Stimulated activated CD8-positive, alpha-beta memory T cell treated with anti-CD3 and anti-CD28 coated beads, Interleukin-15, amount 100 ng/mL, for 1 hour (primary cell): ENCODE results near the gene COL15A1.

Experiments used
- DNase-seq: peaks from one replicate; pipeline ENCODE4 v3.0.0-alpha.2; 2020; ENCODE audit warnings: low read depth

The COL15A1 gene

DNA sequence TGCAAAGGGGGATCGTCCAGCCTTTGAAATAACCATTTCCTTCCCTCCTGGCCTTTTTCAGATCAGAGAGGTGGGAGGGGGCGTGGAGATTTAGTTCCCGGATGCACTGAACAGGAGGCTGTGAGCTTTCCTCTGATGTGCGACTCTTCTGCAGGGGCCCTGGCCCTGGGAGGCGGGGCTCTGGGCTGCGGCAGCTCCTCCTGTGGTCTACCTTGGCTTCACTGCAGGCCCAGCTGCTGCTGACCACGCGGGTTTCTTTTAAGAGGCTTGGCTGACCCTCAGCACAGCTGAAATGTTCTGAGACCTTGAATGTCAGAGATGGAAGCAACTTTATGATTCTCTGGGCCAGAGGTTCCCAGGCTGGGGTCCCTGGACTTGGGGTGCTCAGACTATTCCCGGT, 27.0 kb upstream of the COL15A1 start:
- no peak for DNase-seq

DNA sequence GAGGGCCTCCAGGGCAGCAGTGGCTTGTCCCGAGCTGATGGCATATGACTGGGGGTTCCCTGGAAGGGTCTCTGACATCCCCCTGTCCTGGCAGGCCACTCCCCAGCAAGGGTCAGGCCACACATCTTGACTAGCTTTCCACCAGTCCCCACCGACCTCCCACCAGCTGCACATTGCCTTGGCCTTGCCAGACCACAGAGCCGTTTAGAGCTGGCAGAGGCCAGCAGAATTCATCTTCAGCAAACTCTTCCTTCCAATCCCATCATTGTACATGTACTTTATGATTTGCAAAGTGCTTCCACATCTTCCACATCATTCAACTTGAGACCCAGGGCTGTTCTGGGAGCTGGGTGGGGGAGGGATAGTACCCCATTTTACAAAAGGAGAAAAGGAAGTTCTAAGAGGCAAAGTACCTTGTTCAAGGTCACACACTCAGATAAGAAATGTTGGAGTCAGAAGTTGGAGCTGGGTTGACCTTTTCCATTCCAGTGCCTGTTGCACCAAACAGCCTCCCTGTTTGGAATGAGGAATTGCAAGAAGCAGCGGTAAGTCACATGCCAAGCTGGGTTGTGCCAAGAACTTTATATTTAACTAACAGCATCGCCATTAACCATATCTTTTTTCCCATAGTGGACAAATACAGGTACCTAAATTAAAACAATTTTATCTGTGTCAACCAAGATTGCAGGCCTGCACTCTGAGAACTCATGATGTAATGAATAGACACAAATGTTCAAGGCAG, 25.8 kb upstream of the COL15A1 start:
- no peak for DNase-seq

DNA sequence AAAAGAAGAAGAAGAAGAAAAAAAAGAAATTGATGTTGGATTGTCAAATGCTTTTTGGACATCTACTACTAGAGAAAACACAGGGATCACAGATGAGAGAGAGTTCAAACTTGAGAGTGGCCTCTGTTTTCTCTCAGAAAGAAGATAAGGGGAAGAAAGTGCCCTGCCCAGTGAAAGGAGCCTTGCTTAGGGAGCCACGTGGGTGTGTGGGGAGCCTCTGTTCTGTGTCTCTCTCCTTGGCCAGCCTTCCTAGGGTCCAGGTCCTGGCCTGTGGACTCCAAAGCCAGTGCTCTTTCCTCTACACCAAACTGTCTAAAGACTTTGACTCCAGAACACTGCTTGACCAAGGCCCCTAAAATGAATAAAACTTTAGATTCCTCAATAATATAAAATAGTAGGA, 22.0 kb upstream of the COL15A1 start:
- DNase-seq = no peak

DNA sequence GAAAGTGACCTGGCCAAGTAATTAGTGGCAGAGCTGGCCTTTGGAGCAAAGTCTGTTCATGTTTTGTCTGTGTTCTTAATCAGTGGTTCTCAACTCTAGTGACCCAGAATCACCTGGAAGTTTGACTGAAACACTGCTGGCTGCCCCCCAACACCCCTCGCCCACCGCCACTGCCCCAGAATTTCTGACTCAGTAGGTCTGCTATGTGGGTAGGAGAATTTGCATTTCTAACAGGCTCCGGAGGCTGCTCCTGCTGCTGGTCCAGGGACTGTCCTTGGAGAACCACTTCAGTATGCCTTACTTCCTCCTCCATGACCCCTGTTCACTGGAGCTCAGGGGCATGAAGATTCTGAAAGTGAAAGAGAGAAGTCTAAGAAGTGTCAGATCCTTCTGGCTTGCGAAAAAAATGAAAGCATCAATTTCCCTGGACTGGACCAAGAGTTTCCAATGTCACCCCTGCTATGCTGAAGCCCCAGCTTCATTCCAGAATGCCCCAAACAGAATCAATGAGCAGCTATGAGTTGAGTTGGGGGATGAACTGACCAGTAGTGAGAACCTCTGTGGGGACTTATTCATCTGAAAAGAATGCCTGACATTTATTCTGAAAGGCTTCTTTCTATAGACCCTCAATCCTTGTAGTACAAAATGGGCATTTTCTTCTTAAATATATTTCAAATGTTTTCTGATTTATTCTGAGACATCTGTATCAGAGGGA, 20.8 kb upstream of the COL15A1 start:
- DNase-seq = no peak

DNA sequence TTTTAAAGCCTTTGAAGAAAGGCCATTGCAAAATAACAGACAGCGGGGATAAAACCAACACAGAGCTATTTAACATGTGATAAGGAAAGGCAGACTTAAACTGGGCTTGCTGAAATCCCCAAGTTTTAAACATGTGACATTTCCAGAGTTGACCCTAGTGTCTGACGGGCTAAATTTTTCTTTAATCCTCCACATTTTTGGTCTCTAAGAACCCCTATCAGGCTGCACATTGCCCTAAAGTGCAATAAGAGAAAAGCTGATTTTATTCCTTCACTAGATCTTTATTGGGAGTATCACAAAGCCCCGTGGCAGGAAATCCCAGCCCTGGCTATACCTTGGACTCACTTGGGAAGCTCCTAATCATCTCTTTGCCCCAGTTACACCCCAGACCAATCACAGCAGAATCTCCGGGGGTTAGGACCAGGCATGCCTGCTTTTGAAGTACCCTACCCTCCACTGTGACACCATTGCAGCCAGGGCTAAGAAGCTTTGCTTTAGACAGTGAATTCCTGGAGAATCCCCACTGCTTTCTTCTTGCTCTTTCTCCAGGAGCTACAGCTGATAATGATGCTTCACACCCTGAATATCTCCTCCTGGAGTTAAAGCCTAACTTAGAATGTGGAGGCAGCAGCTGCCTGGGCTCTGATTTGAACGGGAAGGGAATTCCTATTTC, 20.1 kb upstream of the COL15A1 start:
- no peak for DNase-seq

DNA sequence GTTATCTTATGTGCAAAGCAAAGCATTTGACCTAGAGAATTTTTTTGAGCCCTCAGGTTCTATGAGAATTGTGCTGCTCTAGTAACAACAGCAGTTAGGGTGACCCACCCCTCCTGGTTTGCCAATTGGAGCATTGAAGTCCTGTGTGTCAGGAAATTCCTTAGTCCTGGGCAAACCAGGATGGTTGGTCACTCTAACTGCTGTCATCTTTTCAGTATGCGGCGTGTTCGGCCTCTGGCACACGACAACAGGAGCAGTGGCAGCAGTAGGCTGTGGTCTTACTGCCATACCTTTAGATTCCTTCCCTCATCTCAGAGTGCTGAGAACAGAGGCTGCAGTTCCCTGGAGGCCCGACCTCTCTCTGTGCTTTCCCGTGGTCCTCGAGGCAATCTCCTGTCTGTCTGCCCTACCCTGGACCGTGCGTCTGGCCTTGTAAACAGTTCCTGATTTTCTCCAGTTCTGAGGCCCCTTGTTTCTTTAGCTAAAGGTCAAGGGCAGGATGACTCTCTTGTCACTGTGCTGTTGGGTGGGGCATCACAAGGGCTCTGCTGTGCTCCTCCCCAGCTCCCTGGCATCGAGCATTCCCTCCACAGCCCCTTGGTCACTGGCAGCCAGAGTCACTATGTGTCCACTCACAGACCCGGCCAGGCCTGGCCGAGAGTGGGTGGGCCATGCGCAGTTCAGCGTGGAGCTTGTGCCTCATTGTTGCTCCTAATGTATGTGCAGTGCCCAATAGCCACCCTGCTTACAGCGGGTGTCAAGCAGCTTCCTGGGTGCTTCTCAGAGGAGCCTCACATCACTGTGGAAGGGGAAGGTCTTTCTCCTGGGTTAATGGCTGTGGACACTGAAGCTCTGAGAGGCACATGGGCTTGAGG, 18.5 kb upstream of the COL15A1 start:
- DNase-seq = no peak

DNA sequence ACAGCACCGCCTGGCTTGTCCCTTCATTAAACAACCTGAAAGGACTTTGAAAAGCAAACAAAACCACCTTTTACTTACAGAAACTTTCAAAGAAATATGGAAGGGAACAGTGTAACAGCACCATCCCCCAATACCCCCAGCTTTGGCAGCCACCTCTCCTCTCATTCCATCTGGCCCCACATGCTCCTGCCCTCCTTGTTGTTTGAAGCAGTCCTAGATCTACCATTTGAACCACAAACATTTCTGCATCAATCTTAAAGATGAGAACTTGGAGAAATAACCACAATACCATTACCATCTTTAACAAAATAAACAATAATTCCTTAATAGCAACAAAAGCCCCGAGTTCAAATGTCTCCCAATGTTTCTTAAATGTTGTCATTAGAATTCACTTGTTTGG, 17.8 kb upstream of the COL15A1 start:
- no peak for DNase-seq

DNA sequence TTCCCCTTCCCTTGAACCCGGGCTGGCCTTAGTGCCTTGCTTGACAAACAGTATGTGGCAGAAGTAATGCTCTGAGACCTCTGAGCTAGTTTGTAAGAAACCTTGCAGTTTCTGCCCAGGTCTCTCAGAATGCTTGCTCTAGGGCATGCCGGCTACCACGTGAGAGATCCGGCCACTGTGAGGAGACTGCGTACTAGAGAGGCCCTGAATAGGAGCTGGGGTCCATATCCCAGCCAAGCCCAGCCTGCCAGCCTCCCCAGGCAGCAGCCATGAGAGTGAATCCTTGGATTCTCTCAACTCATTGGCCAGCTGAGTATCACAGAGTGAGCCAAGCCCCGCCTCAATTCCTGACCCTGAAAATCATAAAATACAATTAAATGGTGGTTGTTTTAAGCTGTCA, 16.0 kb upstream of the COL15A1 start:
- no peak for DNase-seq

DNA sequence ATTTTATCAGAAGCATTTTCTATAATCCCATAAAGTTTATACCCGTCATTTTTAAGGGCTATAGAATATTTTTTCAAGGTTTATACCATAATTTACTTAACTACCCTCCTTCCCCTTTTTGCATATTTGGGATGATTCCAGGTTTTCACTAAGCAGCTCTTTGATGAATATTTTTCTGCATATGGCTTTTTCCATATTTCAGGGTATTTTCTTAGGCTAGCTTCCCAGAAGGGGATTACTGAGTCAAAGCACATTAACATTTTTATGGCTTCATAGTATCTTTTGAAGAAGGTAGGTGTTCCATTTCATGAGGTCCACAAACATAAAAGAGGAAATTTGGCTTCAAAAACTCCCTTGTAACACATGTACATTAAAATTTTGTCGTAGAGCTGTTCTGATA, 14.6 kb upstream of the COL15A1 start:
- no peak for DNase-seq

DNA sequence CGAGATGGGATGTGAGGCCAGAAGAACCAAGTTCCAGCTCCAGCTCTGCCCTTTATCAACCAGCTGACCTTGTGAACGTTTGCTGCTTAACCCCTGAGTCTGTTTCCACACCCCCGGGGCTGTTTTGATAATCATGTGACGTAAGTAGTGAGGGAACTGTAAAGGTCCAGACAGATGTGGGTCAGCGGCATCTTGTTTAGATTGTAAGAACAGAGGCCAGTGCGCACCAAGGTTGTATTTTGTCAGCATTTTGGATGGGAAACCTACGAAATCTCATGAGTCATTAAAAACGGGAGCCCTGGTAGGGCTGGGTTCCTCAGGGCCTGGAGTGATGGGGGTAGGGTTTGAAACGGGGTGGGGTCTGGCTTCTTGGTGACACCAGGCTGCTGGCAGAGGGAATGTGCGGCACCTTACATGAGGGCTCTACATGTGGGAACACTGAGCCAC, 13.8 kb upstream of the COL15A1 start:
- DNase-seq = no peak

DNA sequence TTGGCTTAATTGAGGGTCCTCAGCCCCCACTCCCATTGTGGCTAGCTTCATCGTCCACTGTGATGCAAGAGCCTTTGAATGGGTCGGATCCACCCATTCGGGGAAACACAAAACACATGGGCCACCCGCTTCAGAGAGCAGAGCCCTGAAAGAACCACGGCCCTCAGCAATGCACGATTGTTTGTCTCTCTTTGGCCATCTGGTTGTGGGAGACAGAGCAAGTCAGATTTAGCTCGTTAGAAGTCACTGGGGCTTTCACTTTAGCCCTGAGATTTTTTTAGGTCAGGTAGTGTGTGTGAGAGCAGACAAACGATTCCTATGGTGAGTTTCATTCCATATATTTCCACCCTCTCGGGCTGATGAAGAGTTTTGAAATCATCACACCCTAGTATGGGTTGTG, 12.9 kb upstream of the COL15A1 start:
- no peak for DNase-seq

DNA sequence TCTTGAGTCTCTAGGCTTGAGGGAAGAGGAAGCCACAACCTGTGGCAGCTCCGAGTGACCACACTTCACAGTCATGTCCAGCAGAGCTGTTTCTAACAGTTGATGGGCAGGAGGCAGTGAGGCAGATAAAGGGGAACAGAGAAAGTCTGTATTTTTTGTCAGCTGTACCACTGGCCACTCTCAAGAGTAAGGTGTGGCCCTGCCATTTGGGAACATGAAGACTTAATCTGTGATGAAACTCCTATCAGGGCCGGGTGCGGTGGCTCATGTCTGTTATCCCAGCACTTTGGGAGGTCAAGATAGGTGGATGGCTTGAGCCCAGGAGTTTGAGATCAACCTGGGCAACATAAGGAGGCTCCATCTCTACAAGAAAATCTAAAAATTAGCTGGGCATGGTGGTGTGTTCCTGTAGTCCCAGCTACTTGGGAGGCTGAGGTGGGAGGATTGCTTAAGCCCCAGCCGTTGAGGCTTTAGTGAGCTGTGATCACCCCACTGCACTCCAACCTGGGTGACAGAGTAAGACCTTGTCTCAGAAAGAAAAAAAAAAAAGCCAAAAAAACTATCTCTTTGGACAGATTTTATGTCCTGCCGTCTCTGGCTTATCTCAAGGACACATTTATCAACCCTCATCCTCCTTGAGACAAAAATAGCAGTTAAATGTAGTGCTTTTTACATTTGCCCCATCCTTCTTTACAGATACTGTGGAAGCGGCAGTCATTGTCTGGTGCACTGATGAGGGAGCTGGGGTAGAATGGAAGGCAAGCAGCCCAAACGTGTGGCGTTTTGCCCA, 11.9 kb upstream of the COL15A1 start:
- DNase-seq = no peak

DNA sequence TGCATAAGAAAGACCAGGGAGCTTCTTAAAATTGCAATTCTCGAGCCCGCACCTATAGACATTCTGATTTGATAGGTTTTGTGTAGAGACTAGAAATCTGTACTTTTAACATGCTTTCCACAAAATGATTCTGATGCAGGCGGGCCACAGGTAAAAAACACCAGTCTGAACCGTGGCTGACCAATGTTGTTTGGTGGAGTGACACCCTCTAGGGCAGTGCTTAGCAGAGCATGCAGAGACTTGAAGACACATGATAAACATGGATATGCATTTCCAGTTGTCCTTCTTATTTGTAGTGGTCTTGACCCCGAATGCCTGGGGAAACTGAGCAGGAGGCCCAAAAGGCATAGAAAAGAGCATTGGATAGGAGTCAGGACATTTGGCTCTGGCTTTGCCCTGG, 10.5 kb upstream of the COL15A1 start:
- no peak for DNase-seq

DNA sequence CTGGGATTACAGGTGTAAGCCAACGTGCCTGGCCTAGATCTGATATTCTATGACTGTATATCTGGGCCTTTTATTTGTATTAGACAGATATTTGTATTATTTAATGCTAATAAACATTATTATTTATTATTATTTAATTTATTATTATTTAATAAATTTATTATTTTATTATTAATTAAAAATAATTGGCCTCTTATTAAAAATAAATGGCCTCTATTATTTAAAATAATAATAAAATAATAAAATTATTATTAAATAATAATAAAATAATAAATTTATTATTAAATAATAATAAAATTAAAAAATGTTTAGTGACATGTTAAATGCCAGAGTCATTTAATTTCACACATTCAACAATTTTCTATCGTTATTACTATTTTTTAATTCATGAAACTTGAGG, 9.8 kb upstream of the COL15A1 start:
- no peak for DNase-seq

DNA sequence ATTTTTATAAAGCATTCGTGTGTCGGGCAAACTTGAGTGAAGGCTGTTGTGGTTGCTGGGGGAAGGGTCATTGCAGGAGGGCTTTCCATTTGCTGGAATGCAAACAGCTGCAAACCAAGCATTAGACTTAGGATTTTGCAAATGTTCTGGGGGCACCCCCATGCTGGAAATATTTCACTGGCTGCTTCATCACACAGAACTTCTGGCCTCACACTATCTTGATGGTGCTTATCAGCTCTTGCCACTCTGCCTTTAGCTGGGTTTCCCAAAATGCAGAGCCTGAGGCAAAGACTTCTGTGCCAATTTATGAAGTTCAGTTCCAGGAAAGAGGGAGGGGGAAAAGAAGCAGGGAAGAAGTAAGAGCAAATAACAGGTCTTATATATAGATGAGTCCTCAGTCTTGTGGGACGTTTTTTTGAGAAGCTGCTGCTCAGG, 8.6 kb upstream of the COL15A1 start:
- DNase-seq = no peak

DNA sequence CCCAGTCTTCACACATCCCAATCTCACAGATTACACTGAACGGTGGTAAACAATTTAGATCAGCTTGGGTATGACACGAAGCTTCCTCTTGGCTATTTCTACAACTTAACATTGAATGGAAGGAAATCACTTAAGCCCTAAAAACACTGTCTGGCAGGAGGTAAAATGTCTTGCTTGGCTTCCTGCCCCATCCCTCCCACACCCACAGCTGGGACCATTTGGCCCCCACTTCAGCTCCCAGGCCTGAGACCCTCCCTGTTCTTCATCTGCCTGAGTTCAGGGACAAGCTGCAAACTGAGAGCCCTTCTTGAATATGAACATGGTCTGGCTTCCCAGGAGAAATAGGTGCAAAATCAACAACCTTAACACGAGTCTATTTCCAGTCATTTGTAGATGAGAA, 3.4 kb upstream of the COL15A1 start:
- DNase-seq = no peak

DNA sequence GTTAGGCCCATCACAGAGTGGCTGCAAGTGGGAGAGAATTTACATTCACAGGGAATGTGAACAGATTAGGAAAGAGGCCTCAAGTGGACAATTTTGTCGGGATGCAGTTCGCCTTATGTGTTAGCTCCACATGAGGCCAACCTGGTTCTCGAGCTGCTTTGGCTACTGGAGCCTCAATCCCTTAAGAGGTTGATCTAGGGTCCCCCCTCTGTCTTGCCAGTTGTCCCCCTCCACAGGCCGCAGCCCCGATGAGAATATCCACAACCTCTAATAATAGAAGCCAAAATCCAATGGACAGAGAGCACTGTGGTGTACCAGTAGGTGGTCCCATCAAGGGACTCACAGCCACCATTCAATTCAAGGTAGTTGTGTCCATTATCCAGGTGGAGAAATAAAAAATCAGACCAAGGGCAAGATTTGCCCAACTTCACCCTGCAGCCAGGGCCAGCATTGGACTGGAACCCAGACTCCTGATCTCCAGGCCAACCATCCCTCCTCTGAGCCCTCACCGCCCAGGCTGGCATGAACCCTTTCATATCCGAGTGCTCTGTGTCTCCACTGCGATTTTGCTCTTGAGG, 1.7 kb upstream of the COL15A1 start:
- no peak for DNase-seq

DNA sequence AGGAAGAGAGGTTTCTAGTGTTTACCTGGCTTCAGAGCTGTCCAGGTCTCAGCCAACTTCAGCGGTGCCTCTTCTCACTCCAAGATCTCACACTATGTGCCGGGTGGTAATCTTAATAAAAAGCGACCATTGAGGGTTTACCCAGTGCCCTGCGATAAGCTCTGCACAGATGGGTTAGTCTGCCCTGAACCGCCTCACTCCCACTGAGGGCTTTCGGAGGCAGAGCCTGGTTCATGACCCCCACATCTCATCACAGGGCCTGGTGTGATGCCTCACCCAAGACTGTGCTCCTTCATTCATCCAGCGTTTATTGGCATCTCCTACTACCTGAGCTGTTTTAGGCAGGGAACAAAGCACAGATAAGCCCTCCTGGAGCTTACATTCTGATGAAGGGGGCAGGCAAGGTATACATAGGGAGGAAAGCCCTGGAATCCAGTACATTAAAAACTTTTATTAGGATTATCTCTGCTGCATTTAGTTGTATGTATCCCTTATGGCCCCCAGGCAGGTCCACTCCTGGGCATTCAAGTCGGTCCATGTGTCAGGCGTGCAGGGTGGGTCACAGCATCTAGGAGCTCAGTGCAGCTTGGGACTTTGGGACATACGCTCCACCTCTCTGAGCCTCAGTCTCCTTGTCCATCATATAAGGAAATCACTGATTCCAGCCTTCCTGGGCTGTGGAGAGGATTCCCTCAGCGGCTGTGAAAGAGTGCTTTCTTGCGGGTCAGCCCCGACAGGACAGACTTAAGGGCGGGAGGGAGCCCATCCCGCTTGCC, 613 bp upstream of the COL15A1 start:
- DNase-seq = no peak

DNA sequence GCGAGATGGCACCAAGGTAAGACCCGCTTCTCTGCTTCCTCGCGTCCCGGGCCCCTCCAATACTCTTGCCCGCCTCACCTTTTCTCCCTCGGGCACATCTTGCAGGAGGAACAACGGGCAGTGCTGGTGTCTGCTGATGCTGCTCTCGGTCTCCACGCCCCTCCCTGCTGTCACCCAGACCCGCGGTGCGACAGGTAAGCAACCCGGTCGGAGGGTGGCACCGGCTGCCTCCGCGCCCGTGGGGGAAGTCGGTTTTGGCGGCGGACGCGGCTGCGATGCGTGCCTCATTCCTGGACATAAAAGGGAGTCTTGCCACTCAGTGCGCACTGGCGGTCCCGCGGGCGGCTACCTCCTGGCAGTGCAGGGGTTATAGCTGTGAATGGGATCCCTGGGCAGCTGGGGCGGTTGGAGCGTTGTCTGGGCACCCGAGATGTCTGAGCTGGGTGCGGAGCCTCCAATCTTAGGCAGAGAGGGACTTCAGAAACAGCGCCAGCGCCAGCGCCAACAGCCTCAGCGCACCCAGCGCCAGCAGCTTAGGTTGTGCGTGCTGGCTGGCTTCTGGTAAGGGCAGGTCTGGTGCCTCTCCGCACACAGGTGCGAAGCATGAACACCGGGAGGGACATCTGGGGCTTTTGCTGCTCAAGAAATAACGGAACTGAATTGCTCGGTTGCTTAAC, 488 bp downstream of the COL15A1 start:
- DNase-seq = no peak

DNA sequence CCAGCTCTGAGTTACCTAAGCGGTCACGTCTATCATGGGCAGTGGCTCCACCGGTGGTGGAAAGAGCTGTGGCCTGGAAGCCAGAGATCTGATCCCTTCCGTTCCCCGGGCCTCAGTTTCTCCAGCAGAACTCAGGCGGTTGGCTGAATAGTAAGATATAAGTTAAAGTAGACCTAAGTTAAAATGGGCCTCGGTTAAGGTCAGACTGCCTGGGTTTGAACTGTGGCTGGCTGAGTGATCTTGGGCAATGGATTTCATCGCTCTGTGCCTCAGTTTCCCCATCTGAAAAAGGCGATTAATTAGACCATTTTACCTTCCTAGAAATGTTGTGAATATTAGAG, 997 bp downstream of the COL15A1 start:
- DNase-seq = no peak
